T-cell (primary cell): ENCODE measurements around the gene GTF3C1. TPM values are rescaled to one million over a fixed set of nuclear protein-coding genes. Genes with fewer than 3 reads are reported as not detected.

Source experiments
- ATAC-seq, 4 experiments: fragments of 200-7000 bp in 3 of 4; fragments of 150-1000 bp in 1 of 4; cut with Tn5 transposase; replicated peaks in 1 of 4; 1 replicate in 3 of 4; 2 replicates in 1 of 4; pipeline ENCODE4 v1.10.0; 2021; ENCODE audit warnings: moderate library complexity in 3 of 4, mild to moderate bottlenecking in 2 of 4, moderate number of reproducible peaks in 1 of 4
- CTCF ChIA-PET, 2 donors: fragments of 300-600 bp; sonication (Branson Sonifier 250); formaldehyde crosslinking; loops; one replicate each; lab custom pipeline; 2022; ENCODE audit warnings: antibody characterized with exemption in 2 of 2; lab: Charles Lee
- POLR2A ChIA-PET, 2 donors: fragments of 300-600 bp; sonication (Branson Sonifier 250); formaldehyde crosslinking; loops; one replicate each; lab custom pipeline; 2022; ENCODE audit warnings: antibody characterized with exemption in 2 of 2; lab: Charles Lee
- DNase-seq, 35 experiments: peaks; one replicate each; pipeline versions ENCODE4 v3.0.0 to v3.0.0-alpha.2; 2013 to 2023
- H3K27ac ChIP-seq: one replicate; pipeline ENCODE4 v1.5.1; 2013; ENCODE audit warnings: low read length
- H3K27me3 ChIP-seq, 2 experiments: replicated peaks in 1 of 2; 1 replicate in 1 of 2; 2 replicates in 1 of 2; pipeline versions ENCODE4 v1.6.1 to v1.7.0; 2013; ENCODE audit warnings: low read length in 1 of 2, mixed read lengths in 1 of 2; ENCODE audit not compliant: control insufficient read depth in 2 of 2, insufficient read depth in 2 of 2; ENCODE audit errors: extremely low read depth in 1 of 2
- H3K36me3 ChIP-seq, 2 donors: 1 replicate in 1 of 2; 2 replicates in 1 of 2; pipeline versions ENCODE4 v1.6.1 to v1.7.0; 2013; ENCODE audit warnings: low read length in 1 of 2; ENCODE audit not compliant: control insufficient read depth in 2 of 2, insufficient read depth in 1 of 2; ENCODE audit errors: extremely low read depth in 1 of 2
- H3K4me1 ChIP-seq, 2 experiments: 1 replicate in 1 of 2; 2 replicates in 1 of 2; pipeline versions ENCODE4 v1.6.1 to v1.7.0; 2013; ENCODE audit warnings: low read length in 2 of 2, mixed read lengths in 1 of 2; ENCODE audit not compliant: insufficient read depth in 2 of 2, control insufficient read depth in 1 of 2; ENCODE audit errors: extremely low read depth in 1 of 2
- H3K4me3 ChIP-seq, 2 donors: 1 replicate in 1 of 2; 2 replicates in 1 of 2; pipeline versions ENCODE4 v1.5.1 to v1.7.0; 2013; ENCODE audit warnings: mild to moderate bottlenecking in 2 of 2, low read length in 1 of 2, moderate library complexity in 1 of 2; ENCODE audit not compliant: control insufficient read depth in 1 of 2; ENCODE audit errors: extremely low read depth in 1 of 2
- H3K9me3 ChIP-seq: 2 replicates; pipeline ENCODE4 v1.7.0; 2013
- H3K27ac Mint-ChIP-seq, 2 donors: one replicate each; pipeline ENCODE4 v1.8.0; 2020 to 2021; ENCODE audit warnings: mild to moderate bottlenecking in 2 of 2, mixed read lengths in 2 of 2
- H3K27me3 Mint-ChIP-seq, 2 donors: one replicate each; pipeline ENCODE4 v1.8.0; 2021 to 2022; ENCODE audit warnings: mixed read lengths in 2 of 2
- H3K36me3 Mint-ChIP-seq: one replicate; pipeline ENCODE4 v1.8.0; 2021; ENCODE audit warnings: mixed read lengths
- H3K4me1 Mint-ChIP-seq, 3 donors: one replicate each; pipeline ENCODE4 v1.8.0; 2020 to 2022; ENCODE audit warnings: mixed read lengths in 3 of 3, mild to moderate bottlenecking in 1 of 3
- H3K4me3 Mint-ChIP-seq, 3 donors: one replicate each; pipeline ENCODE4 v1.8.0; 2020 to 2022; ENCODE audit warnings: mild to moderate bottlenecking in 3 of 3, mixed read lengths in 3 of 3, moderate library complexity in 3 of 3
- H3K9me3 Mint-ChIP-seq, 3 donors: one replicate each; pipeline ENCODE4 v1.8.0; 2020 to 2022; ENCODE audit warnings: mixed read lengths in 3 of 3
- WGBS: methylation state at CpG from one replicate; pipeline ENCODE4 v1.1.5; 2013; ENCODE audit warnings: missing lambda C conversion rate; ENCODE audit not compliant: insufficient coverage; 5-methylcytosine and 5-hydroxymethylcytosine counted together
- total RNA-seq, 35 experiments: library from RNA in 6 of 35; stranded (reverse) in 6 of 35; fragments of 120-200 nt in 1 of 35; gene quantifications; one replicate each; pipeline versions ENCODE4 v1.2.1 to v1.2.4 and lab custom pipeline; 2013 to 2026

Gene GTF3C1
- total RNA-seq, 5 donors from 2014 or later (not counting 1 experiment from before 2014, with no cell fraction given) = 60.3 to 72.8 (median 61.4) TPM

GRCh38 chr16:27421961-27422740 is 127.6 kb downstream of the GTF3C1 start:
- Mint-ChIP-seq H3K4me3 (no peak overlapping the region), H3K9me3 (peaks cover 9 to 18% (median 17%) of the 10 kb centered on the region in 3 donors), H3K36me3 (peaks cover 59% of the 10 kb centered on the region), H3K4me1 (peaks cover 29 to 44% (median 44%) of the 10 kb centered on the region in 3 donors), H3K27me3 (no peaks in the 10 kb centered on the region), H3K27ac (peak overlapping the region in 1 of 2 donors; percentile 17)
- Histone ChIP-seq H3K27ac (no peak overlapping the region), H3K27me3 (no peaks in the 10 kb centered on the region), H3K4me1 (peaks cover 4 to 24% of the 10 kb centered on the region in 2 experiments), H3K4me3 (no peak overlapping the region), H3K36me3 (peaks cover 11 to 24% of the 10 kb centered on the region in 2 donors), H3K9me3 (peaks cover 8% of the 10 kb centered on the region)
- no peak for ATAC-seq
- DNase-seq = no peak
- POLR2A ChIA-PET = interaction anchor here (0.6 to 0.8 kb wide), 4 partner anchors 12 to 151 kb away, joined by 3 to 7 read pairs (median 4); no protein-coding TSS in a partner anchor
- CTCF ChIA-PET = interaction anchor here (0.7 to 1.6 kb wide), 3 partner anchors 17 to 40 kb away, joined by 3 to 4 read pairs (median 3); no protein-coding TSS in a partner anchor

- no CpG with 5 or more reads among the region's 4 CpGs for WGBS
- Mint-ChIP-seq H3K4me1 (peaks cover 50 to 60% (median 52%) of the 10 kb centered on the region in 3 donors), H3K36me3 (peaks cover 62% of the 10 kb centered on the region), H3K27me3 (no peaks in the 10 kb centered on the region), H3K27ac (peak overlapping the region; percentile 51 to 82), H3K4me3 (no peak overlapping the region), H3K9me3 (peaks cover 5 to 19% (median 14%) of the 10 kb centered on the region in 3 donors)
- Histone ChIP-seq H3K27ac (no peak overlapping the region), H3K4me3 (no peak overlapping the region), H3K4me1 (peaks cover 3 to 5% of the 10 kb centered on the region in 2 experiments), H3K9me3 (peaks cover 4% of the 10 kb centered on the region), H3K27me3 (no peaks in the 10 kb centered on the region), H3K36me3 (peaks cover 6 to 24% of the 10 kb centered on the region in 2 donors)
- ChIA-PET POLR2A (interaction anchor here in 1 of 2 donors (0.6 kb wide), 1 partner anchor 9 kb away, joined by 3 read pairs; no protein-coding TSS in a partner anchor), CTCF (interaction anchor here in 1 of 2 donors (0.6 kb wide), 1 partner anchor 211 kb away, joined by 3 read pairs; no protein-coding TSS in a partner anchor)
- peak in 1 of 4 experiments; percentile 19 for ATAC-seq
- peak in 1 of 35 experiments; percentile 4 for DNase-seq
Measured at GRCh38 chr16:27417047-27417671, 132.6 kb downstream of the GTF3C1 start.

- no peaks in the 10 kb centered on the region for H3K27me3 ChIP-seq
- Mint-ChIP-seq H3K27ac (peak overlapping the region; percentile 76 to 79), H3K36me3 (peaks cover 57% of the 10 kb centered on the region), H3K4me1 (peaks cover 63 to 80% (median 63%) of the 10 kb centered on the region in 3 donors), H3K4me3 (peak overlapping the region in 1 of 3 donors; percentile 5), H3K27me3 (no peaks in the 10 kb centered on the region), H3K9me3 (peaks cover 0 to 10% (median 0%) of the 10 kb centered on the region in 3 donors)
- no peak overlapping the region for H3K4me3 ChIP-seq
- H3K36me3 ChIP-seq = peaks cover 6 to 26% of the 10 kb centered on the region in 2 donors
- ChIA-PET POLR2A (no interaction called here), CTCF (no interaction called here)
- DNase-seq (no peak), ATAC-seq (no peak)
- 81% methylated on average over 6 of the region's 6 CpGs for WGBS
- H3K4me1 ChIP-seq = peaks cover 3 to 7% of the 10 kb centered on the region in 2 experiments
- H3K27ac ChIP-seq = no peak overlapping the region
- peaks cover 2% of the 10 kb centered on the region for H3K9me3 ChIP-seq
Measured at GRCh38 chr16:27414788-27415431, 134.8 kb downstream of the GTF3C1 start.

DNA sequence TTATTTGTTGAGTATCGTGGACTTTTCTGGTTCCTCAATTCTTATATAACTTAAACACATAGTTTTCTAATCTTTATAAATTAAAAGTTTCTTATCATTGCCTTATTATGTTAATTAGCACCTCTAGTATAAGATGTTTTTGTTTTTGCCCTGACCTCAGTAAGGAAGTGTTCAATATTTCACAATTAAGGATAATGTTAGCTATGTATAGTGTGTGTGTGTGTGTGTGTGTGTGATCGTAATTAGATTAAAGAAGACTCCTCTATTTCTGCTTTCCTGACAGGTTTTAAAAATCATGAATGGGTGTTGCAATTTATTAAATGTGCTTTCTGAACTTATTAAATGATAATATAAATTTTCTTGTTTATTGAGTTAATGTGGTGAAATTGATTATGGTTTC is 135.8 kb downstream of the GTF3C1 start:
- Mint-ChIP-seq H3K27me3 (no peaks in the 10 kb centered on the region), H3K4me3 (peak overlapping the region in 1 of 3 donors; percentile 45), H3K4me1 (peaks cover 68 to 86% (median 71%) of the 10 kb centered on the region in 3 donors), H3K27ac (peak overlapping the region; percentile 65 to 76), H3K36me3 (peaks cover 56% of the 10 kb centered on the region), H3K9me3 (peaks cover 0 to 10% (median 0%) of the 10 kb centered on the region in 3 donors)
- peaks cover 5 to 22% of the 10 kb centered on the region in 2 donors for H3K36me3 ChIP-seq
- peaks cover 3 to 8% of the 10 kb centered on the region in 2 experiments for H3K4me1 ChIP-seq
- no peak for DNase-seq
- no CpG with 5 or more reads among the region's 2 CpGs for WGBS
- ATAC-seq = no peak
- peaks cover 2% of the 10 kb centered on the region for H3K9me3 ChIP-seq
- no peak overlapping the region for H3K4me3 ChIP-seq
- ChIA-PET POLR2A (no interaction called here), CTCF (no interaction called here)
- no peak overlapping the region for H3K27ac ChIP-seq
- no peaks in the 10 kb centered on the region for H3K27me3 ChIP-seq

DNA sequence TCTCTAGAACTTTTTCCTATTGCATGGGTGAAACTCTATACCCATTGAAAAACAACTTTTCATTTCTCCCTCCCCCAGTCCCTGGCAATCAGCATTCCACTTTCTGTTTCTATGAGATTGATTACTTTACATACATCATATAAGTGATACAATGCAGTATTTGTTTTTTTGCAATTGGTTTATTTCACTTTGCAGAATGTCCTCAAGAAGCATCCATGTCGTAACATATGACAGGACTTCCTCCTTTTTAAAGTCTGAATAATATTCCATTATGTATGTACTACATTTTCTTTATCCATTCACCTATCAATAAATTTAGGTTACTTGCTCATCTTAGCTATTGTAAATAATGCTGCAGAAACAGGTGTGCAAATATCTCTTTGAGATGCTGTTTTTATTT is 139.0 kb downstream of the GTF3C1 start:
- Histone ChIP-seq H3K27me3 (no peaks in the 10 kb centered on the region), H3K4me1 (peaks cover 19 to 38% of the 10 kb centered on the region in 2 experiments), H3K4me3 (no peak overlapping the region), H3K36me3 (peaks cover 0 to 6% of the 10 kb centered on the region in 2 donors), H3K27ac (no peak overlapping the region), H3K9me3 (peaks cover 2% of the 10 kb centered on the region)
- no peak for DNase-seq
- ChIA-PET CTCF (interaction anchor here in 1 of 2 donors (0.7 kb wide), 3 partner anchors 36 to 326 kb away, joined by 3 to 4 read pairs (median 4); no protein-coding TSS in a partner anchor), POLR2A (interaction anchor here (0.6 to 0.7 kb wide), 3 partner anchors 12 to 237 kb away, joined by 3 to 8 read pairs (median 7); no protein-coding TSS in a partner anchor)
- Mint-ChIP-seq H3K9me3 (peaks cover 0 to 10% (median 0%) of the 10 kb centered on the region in 3 donors), H3K4me1 (peaks cover 90 to 100% (median 92%) of the 10 kb centered on the region in 3 donors), H3K27ac (peak overlapping the region; percentile 73 to 76), H3K36me3 (peaks cover 44% of the 10 kb centered on the region), H3K27me3 (no peaks in the 10 kb centered on the region), H3K4me3 (peak overlapping the region in 1 of 3 donors; percentile 39)
- no CpG with 5 or more reads among the region's 1 CpG for WGBS
- no peak for ATAC-seq
